Suprapubic skin (tissue), 4 donors: ENCODE measurements around the gene AP2B1. TPM values are rescaled to one million over a fixed set of nuclear protein-coding genes. Genes with fewer than 3 reads are reported as not detected.

Experiments used
- DNase-seq, 2 donors: peaks; one replicate each; pipeline ENCODE4 v3.0.0-alpha.2; 2019; ENCODE audit warnings: low spot score in 2 of 2
- H3K27ac ChIP-seq: fragments of 200-600 bp; sonication (generic); one replicate; pipeline ENCODE4 v1.5.1; 2019
- H3K27me3 ChIP-seq: fragments of 200-600 bp; sonication (generic); one replicate; pipeline ENCODE4 v1.5.1; 2019
- H3K36me3 ChIP-seq: fragments of 200-600 bp; sonication (generic); one replicate; pipeline ENCODE4 v1.5.1; 2019
- H3K4me1 ChIP-seq: fragments of 200-600 bp; sonication (generic); one replicate; pipeline ENCODE4 v1.5.1; 2019
- H3K4me3 ChIP-seq: fragments of 200-600 bp; sonication (generic); one replicate; pipeline ENCODE4 v1.5.1; 2019; ENCODE audit warnings: mild to moderate bottlenecking
- H3K9me3 ChIP-seq: fragments of 200-600 bp; sonication (generic); one replicate; pipeline ENCODE4 v1.5.1; 2019
- CTCF ChIP-seq, 2 donors: fragments of 200-600 bp in 1 of 2; fragments of 450-650 bp in 1 of 2; sonication (generic) in 1 of 2; IDR thresholded peaks; one replicate each; pipeline ENCODE4 v1.5.1; 2016 to 2019; ENCODE audit warnings: antibody characterized with exemption in 2 of 2, mild to moderate bottlenecking in 1 of 2, moderate library complexity in 1 of 2
- EP300 ChIP-seq: sonication (generic); formaldehyde crosslinking; IDR thresholded peaks from one replicate; pipeline ENCODE4 v1.6.1; 2017; ENCODE audit warnings: antibody characterized with exemption
- POLR2A ChIP-seq, 2 donors: fragments of 450-650 bp; IDR thresholded peaks; one replicate each; pipeline ENCODE4 v1.6.1; 2017; ENCODE audit warnings: antibody characterized with exemption in 2 of 2, mild to moderate bottlenecking in 2 of 2, moderate library complexity in 2 of 2
- POLR2AphosphoS5 ChIP-seq, 3 donors: sonication (generic); formaldehyde crosslinking; IDR thresholded peaks; one replicate each; pipeline ENCODE4 v1.6.1; 2017; ENCODE audit warnings: antibody characterized with exemption in 3 of 3
- WGBS: methylation state at CpG from one replicate; pipeline ENCODE4 v1.1.5; 2018; 5-methylcytosine and 5-hydroxymethylcytosine counted together
- total RNA-seq, 4 donors: library from RNA; depleted of rRNA; stranded (reverse); fragments of >200 nt; gene quantifications; one replicate each; pipeline ENCODE4 v1.1.0, GENCODE V29; 2016

The AP2B1 gene
- total RNA-seq, 4 donors from 2014 or later = 41.3 to 50.0 (median 45.3) TPM

GRCh38 chr17:35666070-35666469, 78.9 kb downstream of the AP2B1 start:
- Histone ChIP-seq H3K4me3 (no peak overlapping the region), H3K27ac (no peak overlapping the region), H3K36me3 (peaks cover 24% of the 10 kb centered on the region), H3K9me3 (no peaks in the 10 kb centered on the region), H3K27me3 (no peaks in the 10 kb centered on the region), H3K4me1 (no peaks in the 10 kb centered on the region)
- TF ChIP-seq POLR2A (IDR thresholded peaks at IDR 0.05) (no peak), EP300 (no peak), POLR2AphosphoS5 (IDR thresholded peaks at IDR 0.05) (no peak), CTCF (IDR thresholded peaks at IDR 0.05) (no peak)
- WGBS = 42% methylated on average over 2 of the region's 2 CpGs
- no peak for DNase-seq

- Histone ChIP-seq H3K27me3 (no peaks in the 10 kb centered on the region), H3K4me3 (no peak overlapping the region), H3K27ac (no peak overlapping the region), H3K36me3 (peaks cover 34% of the 10 kb centered on the region), H3K4me1 (no peaks in the 10 kb centered on the region), H3K9me3 (no peaks in the 10 kb centered on the region)
- 83% methylated on average over 2 of the region's 2 CpGs for WGBS
- no peak for DNase-seq
- TF ChIP-seq EP300 (no peak), CTCF (IDR thresholded peaks at IDR 0.05) (no peak), POLR2A (IDR thresholded peaks at IDR 0.05) (no peak)
Observed at GRCh38 chr17:35666967-35667532, 79.9 kb downstream of the AP2B1 start.

GRCh38 chr17:35668802-35669201, 81.7 kb downstream of the AP2B1 start:
- H3K36me3 ChIP-seq = peaks cover 40% of the 10 kb centered on the region
- H3K27ac ChIP-seq = no peak overlapping the region
- WGBS = 87% methylated on average over 4 of the region's 4 CpGs
- H3K4me3 ChIP-seq = no peak overlapping the region
- H3K9me3 ChIP-seq = no peaks in the 10 kb centered on the region
- no peak for DNase-seq
- no peak for TF ChIP-seq POLR2AphosphoS5 (IDR thresholded peaks at IDR 0.05)
- no peak for TF ChIP-seq POLR2A (IDR thresholded peaks at IDR 0.05)
- TF ChIP-seq CTCF (IDR thresholded peaks at IDR 0.05) = no peak
- TF ChIP-seq EP300 = no peak
- no peaks in the 10 kb centered on the region for H3K27me3 ChIP-seq
- no peaks in the 10 kb centered on the region for H3K4me1 ChIP-seq

- H3K27me3 ChIP-seq = no peaks in the 10 kb centered on the region
- WGBS = 94% methylated on average over 5 of the region's 5 CpGs
- no peak overlapping the region for H3K27ac ChIP-seq
- no peak for DNase-seq
- peaks cover 58% of the 10 kb centered on the region for H3K36me3 ChIP-seq
- no peaks in the 10 kb centered on the region for H3K4me1 ChIP-seq
- no peak overlapping the region for H3K4me3 ChIP-seq
- no peaks in the 10 kb centered on the region for H3K9me3 ChIP-seq
- TF ChIP-seq POLR2A (IDR thresholded peaks at IDR 0.05) = no peak
- no peak for TF ChIP-seq POLR2AphosphoS5 (IDR thresholded peaks at IDR 0.05)
- no peak for TF ChIP-seq CTCF (IDR thresholded peaks at IDR 0.05)
- no peak for TF ChIP-seq EP300
Observed at GRCh38 chr17:35674552-35674951, 87.4 kb downstream of the AP2B1 start.

GRCh38 chr17:35676441-35676840, 89.3 kb downstream of the AP2B1 start:
- no peak for TF ChIP-seq POLR2AphosphoS5 (IDR thresholded peaks at IDR 0.05)
- no peak for TF ChIP-seq POLR2A (IDR thresholded peaks at IDR 0.05)
- no peak for TF ChIP-seq EP300
- TF ChIP-seq CTCF (IDR thresholded peaks at IDR 0.05) = no peak
- no peaks in the 10 kb centered on the region for H3K27me3 ChIP-seq
- no peak overlapping the region for H3K27ac ChIP-seq
- peaks cover 59% of the 10 kb centered on the region for H3K36me3 ChIP-seq
- 92% methylated on average over 2 of the region's 2 CpGs for WGBS
- no peak overlapping the region for H3K4me3 ChIP-seq
- no peak for DNase-seq
- no peaks in the 10 kb centered on the region for H3K9me3 ChIP-seq
- no peaks in the 10 kb centered on the region for H3K4me1 ChIP-seq
